ENCODE results near the gene RELA. TPM values are rescaled to one million over a fixed set of nuclear protein-coding genes. Genes with fewer than 3 reads are reported as not detected.
A peak's percentile ranks its signal among the peaks of the same experiment; 100 is the strongest.
"Not testable (repeated sequence)": the region's sequence is repeated elsewhere in the genome, so short reads cannot be mapped to it uniquely, and the experiment has no call there.

The RELA gene
- total RNA-seq, 1 donor from 2014 or later = 79.7 TPM

DNA sequence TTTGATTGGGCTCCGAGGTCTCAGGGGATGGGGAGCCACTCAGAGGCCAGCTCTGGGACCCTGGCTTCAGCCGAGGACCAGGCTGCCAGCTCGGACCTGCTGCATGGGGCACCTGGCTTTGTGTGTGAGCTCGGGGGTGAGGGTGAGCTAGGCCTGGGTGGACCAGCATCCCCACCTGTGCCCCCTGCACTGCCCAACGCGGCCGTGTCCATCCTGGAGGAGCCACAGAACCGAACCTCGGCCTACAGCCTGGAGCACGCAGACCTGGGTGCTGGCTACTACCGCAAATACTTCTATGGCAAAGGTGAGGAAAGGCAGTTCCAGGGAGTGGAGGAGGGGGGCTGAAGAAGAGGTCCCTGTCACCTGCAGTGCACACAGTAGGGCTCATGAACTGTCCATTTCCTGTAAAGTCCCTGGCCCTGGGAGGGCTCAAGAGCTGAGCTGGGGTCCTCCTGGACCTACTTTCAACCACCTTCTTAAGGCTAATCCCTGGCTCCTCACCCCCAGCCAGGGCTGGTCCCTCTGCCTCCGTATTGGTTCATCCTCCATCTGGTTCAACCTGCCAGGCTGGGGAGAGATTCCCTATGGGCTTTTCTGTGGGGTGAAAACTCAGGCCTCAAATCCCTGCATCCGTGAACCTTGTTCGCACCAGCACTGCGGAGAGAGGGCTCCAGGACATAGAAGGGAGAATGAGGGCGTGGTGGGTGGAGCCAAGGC lies 21.3 kb downstream of the RELA start:
- peaks cover 6% of the 10 kb centered on the region for H3K36me3 Mint-ChIP-seq (ENCODE audit: unreplicated experiment)
- H3K9me3 Mint-ChIP-seq (ENCODE audit: unreplicated experiment) = no peaks in the 10 kb centered on the region
- no peak overlapping the region for H3K4me3 Mint-ChIP-seq (ENCODE audit: unreplicated experiment)
- no peak overlapping the region for H3K27ac Mint-ChIP-seq (ENCODE audit: unreplicated experiment)
- no peak for DNase-seq (ENCODE audit: extremely low spot score, unreplicated experiment)
- no peaks in the 10 kb centered on the region for H3K27me3 Mint-ChIP-seq (ENCODE audit: unreplicated experiment)
- TF ChIP-seq, protein P1, sequence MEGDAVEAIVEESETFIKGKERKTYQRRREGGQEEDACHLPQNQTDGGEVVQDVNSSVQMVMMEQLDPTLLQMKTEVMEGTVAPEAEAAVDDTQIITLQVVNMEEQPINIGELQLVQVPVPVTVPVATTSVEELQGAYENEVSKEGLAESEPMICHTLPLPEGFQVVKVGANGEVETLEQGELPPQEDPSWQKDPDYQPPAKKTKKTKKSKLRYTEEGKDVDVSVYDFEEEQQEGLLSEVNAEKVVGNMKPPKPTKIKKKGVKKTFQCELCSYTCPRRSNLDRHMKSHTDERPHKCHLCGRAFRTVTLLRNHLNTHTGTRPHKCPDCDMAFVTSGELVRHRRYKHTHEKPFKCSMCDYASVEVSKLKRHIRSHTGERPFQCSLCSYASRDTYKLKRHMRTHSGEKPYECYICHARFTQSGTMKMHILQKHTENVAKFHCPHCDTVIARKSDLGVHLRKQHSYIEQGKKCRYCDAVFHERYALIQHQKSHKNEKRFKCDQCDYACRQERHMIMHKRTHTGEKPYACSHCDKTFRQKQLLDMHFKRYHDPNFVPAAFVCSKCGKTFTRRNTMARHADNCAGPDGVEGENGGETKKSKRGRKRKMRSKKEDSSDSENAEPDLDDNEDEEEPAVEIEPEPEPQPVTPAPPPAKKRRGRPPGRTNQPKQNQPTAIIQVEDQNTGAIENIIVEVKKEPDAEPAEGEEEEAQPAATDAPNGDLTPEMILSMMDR (IDR thresholded peaks at IDR 0.05) = no peak
- H3K4me1 Mint-ChIP-seq (ENCODE audit: unreplicated experiment) = peaks cover 32% of the 10 kb centered on the region

DNA sequence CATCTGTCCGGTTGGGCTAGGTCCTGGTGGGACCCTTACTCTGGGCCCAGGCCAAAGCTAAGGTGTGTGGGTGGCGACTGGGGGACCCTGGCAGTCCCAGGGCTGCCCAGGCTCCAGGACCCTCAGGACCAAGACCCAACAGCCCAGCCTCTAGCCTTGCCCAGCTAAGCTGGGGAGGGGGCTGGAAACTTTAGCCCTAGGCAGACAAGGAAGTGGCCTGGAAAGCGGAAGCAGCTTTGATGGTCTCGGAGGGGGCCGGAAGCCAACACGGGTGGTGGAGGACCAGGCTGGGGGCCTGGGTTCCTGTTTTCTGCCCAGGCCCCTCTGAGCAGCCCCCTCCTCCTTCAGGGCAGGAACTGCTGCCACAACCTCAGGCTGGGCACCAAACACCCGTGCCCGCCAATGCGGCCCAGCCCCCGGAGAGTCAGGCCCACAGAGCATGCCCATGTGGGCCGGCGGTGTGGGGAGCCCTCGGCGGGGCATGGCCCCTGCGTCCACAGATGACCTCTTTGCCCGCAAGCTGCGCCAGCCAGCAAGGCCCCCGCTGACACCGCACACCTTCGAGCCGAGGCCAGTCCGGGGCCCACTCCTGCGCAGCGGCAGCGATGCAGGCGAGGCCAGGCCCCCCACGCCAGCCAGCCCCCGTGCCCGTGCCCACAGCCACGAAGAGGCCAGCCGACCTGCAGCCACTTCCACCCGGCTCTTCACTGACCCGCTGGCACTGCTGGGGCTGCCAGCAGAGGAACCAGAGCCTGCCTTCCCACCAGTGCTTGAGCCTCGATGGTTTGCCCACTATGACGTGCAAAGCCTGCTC lies 22.0 kb downstream of the RELA start:
- no peak for DNase-seq (ENCODE audit: extremely low spot score, unreplicated experiment)
- Mint-ChIP-seq H3K27me3 (ENCODE audit: unreplicated experiment) (no peaks in the 10 kb centered on the region), H3K9me3 (ENCODE audit: unreplicated experiment) (no peaks in the 10 kb centered on the region), H3K4me1 (ENCODE audit: unreplicated experiment) (peaks cover 30% of the 10 kb centered on the region), H3K36me3 (ENCODE audit: unreplicated experiment) (peaks cover 6% of the 10 kb centered on the region), H3K27ac (ENCODE audit: unreplicated experiment) (no peak overlapping the region), H3K4me3 (ENCODE audit: unreplicated experiment) (no peak overlapping the region)
- TF ChIP-seq, protein P1 (IDR thresholded peaks at IDR 0.05) = no peak

DNA sequence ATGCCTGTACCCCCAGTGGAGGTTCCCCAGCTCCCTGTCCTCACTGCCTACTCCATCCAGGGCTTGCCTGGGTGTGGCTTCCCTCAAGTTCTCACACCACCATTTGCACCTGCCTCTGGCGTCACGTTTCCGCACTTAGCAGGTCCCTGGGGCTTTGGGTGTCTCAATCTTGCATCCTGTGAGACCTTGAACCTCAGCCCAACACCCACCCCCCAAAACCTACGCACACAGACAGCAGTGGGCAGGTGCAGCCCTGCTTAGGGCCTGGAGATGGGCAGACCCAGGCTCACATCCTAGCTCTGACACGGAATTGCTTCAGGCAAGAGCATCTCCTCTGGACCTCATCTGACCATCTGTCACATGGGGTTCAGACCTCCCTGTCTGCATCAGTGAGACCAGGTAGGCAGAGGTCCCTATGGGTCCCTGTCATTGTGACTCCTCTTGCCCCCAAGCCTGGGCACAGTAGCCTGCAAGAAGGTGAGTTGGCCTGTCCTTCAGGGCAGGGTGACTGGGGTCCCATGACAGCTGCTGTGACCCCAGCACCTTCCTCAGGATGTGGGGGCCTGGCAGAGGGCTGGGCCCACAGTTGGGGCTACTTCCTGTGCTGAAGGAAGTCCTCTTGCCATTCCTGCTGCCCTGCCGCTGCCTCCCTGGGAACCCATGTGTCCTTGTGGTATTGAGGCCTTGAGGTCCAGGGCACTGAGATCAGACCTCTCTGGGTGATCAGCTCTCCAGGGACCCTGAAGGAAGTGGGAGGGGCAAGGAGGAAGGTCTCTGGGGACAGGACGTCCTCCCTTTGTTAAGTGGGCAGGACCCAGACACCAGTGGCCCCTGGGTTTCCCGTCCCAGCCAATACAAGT lies 22.9 kb downstream of the RELA start:
- Mint-ChIP-seq H3K4me1 (ENCODE audit: unreplicated experiment) (peaks cover 27% of the 10 kb centered on the region), H3K9me3 (ENCODE audit: unreplicated experiment) (no peaks in the 10 kb centered on the region), H3K4me3 (ENCODE audit: unreplicated experiment) (no peak overlapping the region), H3K27ac (ENCODE audit: unreplicated experiment) (no peak overlapping the region), H3K36me3 (ENCODE audit: unreplicated experiment) (peaks cover 8% of the 10 kb centered on the region), H3K27me3 (ENCODE audit: unreplicated experiment) (no peaks in the 10 kb centered on the region)
- DNase-seq (ENCODE audit: extremely low spot score, unreplicated experiment) = no peak
- TF ChIP-seq, protein P1 (IDR thresholded peaks at IDR 0.05) = no peak

DNA sequence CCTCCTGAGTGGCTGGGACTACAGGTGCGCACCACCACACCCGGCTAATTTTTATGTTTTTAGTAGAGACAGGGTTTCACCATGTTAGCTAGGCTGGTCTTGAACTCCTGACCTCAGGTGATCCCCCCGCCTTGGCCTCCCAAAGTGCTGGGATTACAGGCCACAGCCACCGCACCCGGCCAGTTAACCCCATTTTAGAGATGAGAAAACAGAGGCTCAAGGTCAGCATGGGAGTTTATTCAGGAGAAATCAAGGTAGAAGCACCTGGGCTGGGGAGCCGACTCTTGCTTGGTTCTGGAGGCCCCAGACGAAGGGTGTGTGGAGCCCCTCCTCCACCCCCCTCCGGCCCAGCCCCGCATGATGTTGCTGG lies 23.5 kb downstream of the RELA start:
- not testable (repeated sequence) for H3K36me3 Mint-ChIP-seq (ENCODE audit: unreplicated experiment); H3K4me3 Mint-ChIP-seq (ENCODE audit: unreplicated experiment); H3K27ac Mint-ChIP-seq (ENCODE audit: unreplicated experiment); H3K9me3 Mint-ChIP-seq (ENCODE audit: unreplicated experiment); DNase-seq (ENCODE audit: extremely low spot score, unreplicated experiment); H3K27me3 Mint-ChIP-seq (ENCODE audit: unreplicated experiment)
- peaks cover 27% of the 10 kb centered on the region for H3K4me1 Mint-ChIP-seq (ENCODE audit: unreplicated experiment)

DNA sequence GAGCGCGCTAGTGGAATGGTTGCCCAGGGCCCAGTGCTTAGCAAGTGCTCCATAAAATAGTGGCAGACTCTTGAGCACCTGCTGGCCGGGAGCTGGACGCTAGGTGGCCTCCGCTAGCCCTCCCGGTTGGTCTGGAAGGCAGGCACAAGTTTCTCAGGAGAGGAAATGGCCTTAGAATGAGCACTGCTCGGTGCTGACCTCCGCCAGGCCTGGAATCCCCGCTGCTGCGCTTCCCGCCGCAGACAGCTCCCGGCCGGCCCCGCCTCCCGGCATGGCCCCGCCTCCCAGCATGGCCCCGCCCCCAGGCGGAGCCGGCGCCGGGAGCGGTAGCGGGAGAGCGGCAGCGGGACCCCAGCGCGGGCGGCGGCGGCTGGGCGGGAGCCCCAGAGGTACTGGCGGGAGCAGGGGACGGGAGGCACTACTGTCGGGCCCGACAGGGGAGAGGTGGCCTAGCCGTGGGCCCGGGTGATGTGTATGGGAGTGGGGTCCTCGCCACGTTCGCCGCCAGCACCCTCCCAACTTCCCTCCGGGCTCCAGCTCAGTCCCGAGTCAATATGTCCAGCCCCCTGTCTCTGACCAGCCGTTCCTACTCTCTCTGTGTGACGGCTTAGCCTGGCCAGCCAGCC lies 24.8 kb downstream of the RELA start, which contains the start of gene SIPA1:
Gene SIPA1, plus strand, starts transcription at position 308 of the 626 bp plus-strand sequence. CDS start 2,821 bp downstream, outside the sequence.
- no peaks in the 10 kb centered on the region for H3K9me3 Mint-ChIP-seq (ENCODE audit: unreplicated experiment)
- peak within 1 kb of the TSS; percentile 81 for H3K27ac Mint-ChIP-seq (ENCODE audit: unreplicated experiment)
- peak; percentile 95 for DNase-seq (ENCODE audit: extremely low spot score, unreplicated experiment)
- peak within 1 kb of the TSS; percentile 79 for H3K4me3 Mint-ChIP-seq (ENCODE audit: unreplicated experiment)
- no peaks in the 10 kb centered on the region for H3K27me3 Mint-ChIP-seq (ENCODE audit: unreplicated experiment)
- peaks cover 21% of the 10 kb centered on the region for H3K4me1 Mint-ChIP-seq (ENCODE audit: unreplicated experiment)
- TF ChIP-seq, protein P1 (IDR thresholded peaks at IDR 0.05) = peak; percentile 60
- H3K36me3 Mint-ChIP-seq (ENCODE audit: unreplicated experiment) = peaks cover 12% of the 10 kb centered on the region

Measured in osteocyte (in vitro differentiated cells).